GM18498 (cell line): Measurements from ENCODE around the gene SANBR.

Experiments used
- ATAC-seq: cut with Tn5 transposase; IDR thresholded peaks from one replicate; pipeline ENCODE4 v1.9.1; 2021; ENCODE audit warnings: mild to moderate bottlenecking, moderate library complexity; ENCODE audit not compliant: unreplicated experiment

The SANBR gene

GRCh38 chr2:61089797-61090196 lies 24.1 kb downstream of the SANBR start:
- ATAC-seq: no peak

GRCh38 chr2:61090386-61090921 lies 24.8 kb downstream of the SANBR start:
- ATAC-seq: no peak

GRCh38 chr2:61091485-61091884 lies 25.8 kb downstream of the SANBR start:
- ATAC-seq: no peak

DNA sequence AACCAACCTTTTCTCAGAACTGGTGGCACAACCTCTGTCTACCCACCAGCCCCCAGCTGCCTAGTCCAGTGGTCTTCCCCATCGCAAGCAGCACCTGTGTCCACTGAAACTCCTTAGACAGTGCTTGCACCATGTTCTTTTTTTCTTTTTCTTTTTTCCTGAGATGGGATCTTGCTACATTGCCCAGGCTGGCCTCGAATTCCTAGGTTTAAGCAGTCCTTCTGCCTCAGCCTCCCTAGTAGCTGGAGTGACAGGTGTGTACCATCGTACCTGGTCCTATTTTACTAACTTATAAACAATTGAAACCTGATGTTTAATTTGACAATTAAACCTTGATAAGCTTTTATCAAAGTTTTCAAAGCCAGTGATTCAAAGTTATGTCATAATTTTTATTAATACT lies 30.8 kb downstream of the SANBR start:
- ATAC-seq: no peak

DNA sequence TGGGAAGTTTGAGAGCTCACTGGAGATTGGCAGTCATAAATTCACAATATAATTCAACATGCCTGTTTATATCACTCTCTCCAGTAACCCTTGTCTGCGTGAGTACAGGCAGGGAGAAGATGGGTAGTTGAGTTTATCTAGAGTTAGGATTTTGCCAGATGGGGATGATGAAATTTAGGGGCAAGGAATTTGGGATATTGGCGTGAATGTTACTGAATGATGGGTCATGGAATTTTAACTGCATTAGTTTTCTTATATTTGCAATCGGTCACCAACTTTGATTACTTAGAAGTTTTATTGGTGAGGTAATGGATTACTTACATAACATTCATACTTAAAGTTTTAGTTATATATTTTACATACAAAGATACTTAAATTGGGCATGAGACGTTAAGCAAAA lies 35.1 kb downstream of the SANBR start:
- no peak for ATAC-seq

GRCh38 chr2:61109291-61109690 lies 43.6 kb downstream of the SANBR start:
- ATAC-seq: no peak

DNA sequence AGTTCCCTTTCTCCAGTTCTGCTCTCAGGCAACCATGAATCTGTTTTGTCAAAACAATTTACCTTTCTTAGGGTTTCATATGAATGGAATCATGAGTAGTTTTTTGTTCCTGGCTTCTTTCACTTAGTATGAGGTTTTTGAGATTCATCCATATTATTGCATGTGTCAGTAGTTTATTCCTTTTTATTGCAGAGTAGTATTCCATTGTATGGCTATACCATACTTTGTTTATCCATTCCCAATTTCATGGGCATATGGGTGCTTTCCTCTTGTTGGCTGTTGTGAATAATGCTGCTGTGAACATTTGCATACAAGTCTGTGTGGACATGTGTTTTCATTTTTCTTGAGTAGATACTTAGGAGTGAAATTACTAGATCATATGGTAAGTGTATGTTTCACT lies 46.0 kb downstream of the SANBR start:
- ATAC-seq: no peak

DNA sequence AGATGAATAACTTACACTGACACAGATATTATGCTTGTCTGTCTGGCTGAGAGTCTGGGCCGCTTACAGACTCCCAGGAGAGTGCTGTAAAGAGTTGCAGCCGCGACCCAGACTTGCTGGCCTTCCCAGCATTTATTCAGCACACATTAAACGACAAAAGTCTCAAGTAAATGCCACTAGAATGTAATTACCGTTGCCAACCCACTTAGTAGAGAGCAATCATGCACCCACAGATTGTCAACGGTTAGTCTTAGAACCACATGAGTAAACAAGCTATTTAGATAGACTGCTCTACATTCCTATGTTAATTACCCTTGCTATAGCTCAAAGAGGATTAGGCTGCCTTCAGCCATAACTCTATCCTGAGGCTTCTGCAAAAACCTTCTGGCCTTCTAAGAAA lies 48.5 kb downstream of the SANBR start:
- no peak for ATAC-seq
